CD4-positive, alpha-beta T cell (primary cell): ENCODE results near the gene NFIC. TPM values are rescaled to one million over a fixed set of nuclear protein-coding genes. Genes with fewer than 3 reads are reported as not detected.
"Not testable (repeated sequence)": the region's sequence is repeated elsewhere in the genome, so short reads cannot be mapped to it uniquely, and the experiment has no call there.

Experiments
- ATAC-seq: fragments of 200-7000 bp; cut with Tn5 transposase; one replicate; pipeline ENCODE4 v1.10.0; 2022; ENCODE audit warnings: mild to moderate bottlenecking; ENCODE audit not compliant: poor library complexity
- CTCF ChIA-PET: fragments of 350-600 bp; sonication (Branson Sonifier 250); formaldehyde crosslinking; loops from one replicate; lab custom pipeline; 2021; ENCODE audit warnings: antibody characterized with exemption, inconsistent platforms; lab: Charles Lee
- POLR2A ChIA-PET: fragments of 350-600 bp; sonication (Branson Sonifier 250); formaldehyde crosslinking; loops from one replicate; lab custom pipeline; 2021; ENCODE audit warnings: antibody characterized with exemption, inconsistent platforms; lab: Charles Lee
- DNase-seq, 14 experiments: peaks; one replicate each; pipeline ENCODE4 v3.0.0-alpha.2; 2013 to 2020; ENCODE audit warnings: mixed read lengths in 2 of 14
- H3K27ac ChIP-seq, 2 donors: one replicate each; pipeline versions ENCODE4 v1.5.1 to v1.7.0; 2013; ENCODE audit warnings: low read length in 2 of 2, low read depth in 1 of 2, mild to moderate bottlenecking in 1 of 2
- H3K27me3 ChIP-seq, 2 experiments: 1 replicate in 1 of 2; 2 replicates in 1 of 2; pipeline versions ENCODE4 v1.6.1 to v1.7.0; 2013; ENCODE audit warnings: low read length in 2 of 2, control low read depth in 1 of 2, mild to moderate bottlenecking in 1 of 2, moderate library complexity in 1 of 2; ENCODE audit not compliant: insufficient read depth in 2 of 2, control insufficient read depth in 1 of 2
- H3K36me3 ChIP-seq: one replicate; pipeline ENCODE4 v1.6.1; 2013; ENCODE audit warnings: low read length, control low read depth; ENCODE audit not compliant: insufficient read depth
- H3K4me1 ChIP-seq: one replicate; pipeline ENCODE4 v1.6.1; 2013; ENCODE audit warnings: low read length, control low read depth; ENCODE audit not compliant: insufficient read depth
- H3K4me3 ChIP-seq: one replicate; pipeline ENCODE4 v1.5.1; 2013; ENCODE audit warnings: mild to moderate bottlenecking, low read length, moderate library complexity
- H3K9me3 ChIP-seq, 2 experiments: 1 replicate in 1 of 2; 2 replicates in 1 of 2; pipeline versions ENCODE4 v1.6.1 to v1.7.0; 2013; ENCODE audit warnings: low read length in 2 of 2, mild to moderate bottlenecking in 2 of 2, control low read depth in 1 of 2, moderate library complexity in 1 of 2; ENCODE audit not compliant: control insufficient read depth in 1 of 2, insufficient read depth in 1 of 2
- H3K27ac Mint-ChIP-seq: one replicate; pipeline ENCODE4 v1.8.0; 2020; ENCODE audit warnings: mixed read lengths
- H3K27me3 Mint-ChIP-seq: one replicate; pipeline ENCODE4 v1.8.0; 2021; ENCODE audit warnings: mixed read lengths
- H3K36me3 Mint-ChIP-seq: one replicate; pipeline ENCODE4 v1.8.0; 2021; ENCODE audit warnings: low read depth, mixed read lengths
- H3K4me1 Mint-ChIP-seq: one replicate; pipeline ENCODE4 v1.8.0; 2021; ENCODE audit warnings: low read depth, mixed read lengths
- H3K4me3 Mint-ChIP-seq: one replicate; pipeline ENCODE4 v1.8.0; 2020; ENCODE audit warnings: mild to moderate bottlenecking, mixed read lengths
- H3K9me3 Mint-ChIP-seq: one replicate; pipeline ENCODE4 v1.8.0; 2020; ENCODE audit warnings: mixed read lengths
- intact Hi-C, 2 experiments: fragments of 100-400 bp; cut with DNase I in 1 of 2; cut with micrococcal nuclease in 1 of 2; formaldehyde crosslinking; loops; one replicate each; pipeline versions ENCODE4 v1.15.1 to v1.9.0; 2023 to 2025; cut with DNase I, micrococcal nuclease
- total RNA-seq, 174 experiments: library from RNA in 2 of 174; stranded (reverse) in 2 of 174; gene quantifications; one replicate each; pipeline ENCODE4 v1.2.3 and lab custom pipeline; 2021 to 2026
- TF ChIP-seq, protein P1 (sequence below): fragments of 200-600 bp; IDR thresholded peaks from one replicate; pipeline ENCODE4 v1.8.0; 2022; ENCODE audit warnings: antibody characterized with exemption, mild to moderate bottlenecking

NFIC gene
- total RNA-seq, 2 experiments from 2014 or later: 22.1 to 22.2 TPM

- Mint-ChIP-seq H3K27ac (peak overlapping the region; percentile 90), H3K4me3 (peak overlapping the region; percentile 92), H3K4me1 (peaks cover 44% of the 10 kb centered on the region), H3K27me3 (no peaks in the 10 kb centered on the region), H3K9me3 (no peaks in the 10 kb centered on the region), H3K36me3 (peaks cover 42% of the 10 kb centered on the region)
- H3K9me3 ChIP-seq: no peaks in the 10 kb centered on the region
- intact Hi-C loops: loop anchor here (2.0 to 10.0 kb wide), 6 partner anchors 40 to 453 kb away; partner anchors contain the start of genes CACTIN (in 1 of the 2), HMG20B (in 1 of the 2) and TLE5 (in 1 of the 2)
- no peak for ATAC-seq
- H3K36me3 ChIP-seq: peaks cover 34% of the 10 kb centered on the region
- DNase-seq: peak in 12 of 14 experiments; percentile 24 to 73 (median 52)
- TF ChIP-seq, protein P1, sequence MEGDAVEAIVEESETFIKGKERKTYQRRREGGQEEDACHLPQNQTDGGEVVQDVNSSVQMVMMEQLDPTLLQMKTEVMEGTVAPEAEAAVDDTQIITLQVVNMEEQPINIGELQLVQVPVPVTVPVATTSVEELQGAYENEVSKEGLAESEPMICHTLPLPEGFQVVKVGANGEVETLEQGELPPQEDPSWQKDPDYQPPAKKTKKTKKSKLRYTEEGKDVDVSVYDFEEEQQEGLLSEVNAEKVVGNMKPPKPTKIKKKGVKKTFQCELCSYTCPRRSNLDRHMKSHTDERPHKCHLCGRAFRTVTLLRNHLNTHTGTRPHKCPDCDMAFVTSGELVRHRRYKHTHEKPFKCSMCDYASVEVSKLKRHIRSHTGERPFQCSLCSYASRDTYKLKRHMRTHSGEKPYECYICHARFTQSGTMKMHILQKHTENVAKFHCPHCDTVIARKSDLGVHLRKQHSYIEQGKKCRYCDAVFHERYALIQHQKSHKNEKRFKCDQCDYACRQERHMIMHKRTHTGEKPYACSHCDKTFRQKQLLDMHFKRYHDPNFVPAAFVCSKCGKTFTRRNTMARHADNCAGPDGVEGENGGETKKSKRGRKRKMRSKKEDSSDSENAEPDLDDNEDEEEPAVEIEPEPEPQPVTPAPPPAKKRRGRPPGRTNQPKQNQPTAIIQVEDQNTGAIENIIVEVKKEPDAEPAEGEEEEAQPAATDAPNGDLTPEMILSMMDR: no peak
- ChIA-PET CTCF (interaction anchor here (1.0 kb wide), 1 partner anchor 37 kb away, joined by 3 read pairs; no protein-coding TSS in a partner anchor), POLR2A (no interaction called here)
- no peak overlapping the region for H3K27ac ChIP-seq
- peak overlapping the region; percentile 91 for H3K4me3 ChIP-seq
- H3K4me1 ChIP-seq: peaks cover 60% of the 10 kb centered on the region
- no peaks in the 10 kb centered on the region for H3K27me3 ChIP-seq
Observed at GRCh38 chr19:3507371-3508120, 141.2 kb downstream of the NFIC start.

- Histone ChIP-seq H3K36me3 (peaks cover 34% of the 10 kb centered on the region), H3K4me1 (peaks cover 65% of the 10 kb centered on the region)
- DNase-seq, H3K27ac ChIP-seq, H3K4me3 ChIP-seq, H3K9me3 Mint-ChIP-seq, H3K27me3 Mint-ChIP-seq, H3K27me3 ChIP-seq, H3K9me3 ChIP-seq, CTCF ChIA-PET, ATAC-seq, POLR2A ChIA-PET: not testable (repeated sequence)
- intact Hi-C loops: loop anchor here (5.0 to 10.0 kb wide), 4 partner anchors 39 to 453 kb away; partner anchors contain the start of genes HMG20B (in 1 of the 2) and TLE5 (in 1 of the 2)
- H3K4me3 Mint-ChIP-seq: peak overlapping the region; percentile 92
- peak overlapping the region; percentile 76 for H3K27ac Mint-ChIP-seq
- H3K4me1 Mint-ChIP-seq: peaks cover 44% of the 10 kb centered on the region
- peaks cover 44% of the 10 kb centered on the region for H3K36me3 Mint-ChIP-seq
Observed at GRCh38 chr19:3508121-3508661, 141.8 kb downstream of the NFIC start.

- ATAC-seq (no peak), DNase-seq (no peak)
- H3K36me3 ChIP-seq: peaks cover 34% of the 10 kb centered on the region
- no peak overlapping the region for H3K27ac ChIP-seq
- no peaks in the 10 kb centered on the region for H3K9me3 ChIP-seq
- ChIA-PET CTCF (no interaction called here), POLR2A (no interaction called here)
- no peaks in the 10 kb centered on the region for H3K9me3 Mint-ChIP-seq
- no peaks in the 10 kb centered on the region for H3K27me3 ChIP-seq
- H3K4me1 ChIP-seq: peaks cover 71% of the 10 kb centered on the region
- peak overlapping the region; percentile 84 for H3K4me3 Mint-ChIP-seq
- H3K4me3 ChIP-seq: no peak overlapping the region
- intact Hi-C loops: loop anchor here (5.0 to 10.0 kb wide), 4 partner anchors 38 to 454 kb away; partner anchors contain the start of genes HMG20B (in 1 of the 2) and TLE5 (in 1 of the 2)
- H3K36me3 Mint-ChIP-seq: peaks cover 44% of the 10 kb centered on the region
- TF ChIP-seq, protein P1: no peak
- H3K27me3 Mint-ChIP-seq: no peaks in the 10 kb centered on the region
- H3K4me1 Mint-ChIP-seq: peaks cover 50% of the 10 kb centered on the region
- peak overlapping the region; percentile 76 for H3K27ac Mint-ChIP-seq
Observed at GRCh38 chr19:3508771-3509535, 142.6 kb downstream of the NFIC start.
